ENCODE measurements around the gene NUTM1. TPM values are rescaled to one million over a fixed set of nuclear protein-coding genes. Genes with fewer than 3 reads are reported as not detected.
"Not testable (repeated sequence)": the region's sequence is repeated elsewhere in the genome, so short reads cannot be mapped to it uniquely, and the experiment has no call there.

Gene NUTM1
- total RNA-seq, 1 donor from 2014 or later, result not detected

- POLR2A ChIA-PET, result no interaction called here
- no peaks in the 10 kb centered on the region for H3K4me1 Mint-ChIP-seq
- no peaks in the 10 kb centered on the region for H3K9me3 Mint-ChIP-seq
- TF ChIP-seq, protein P1, sequence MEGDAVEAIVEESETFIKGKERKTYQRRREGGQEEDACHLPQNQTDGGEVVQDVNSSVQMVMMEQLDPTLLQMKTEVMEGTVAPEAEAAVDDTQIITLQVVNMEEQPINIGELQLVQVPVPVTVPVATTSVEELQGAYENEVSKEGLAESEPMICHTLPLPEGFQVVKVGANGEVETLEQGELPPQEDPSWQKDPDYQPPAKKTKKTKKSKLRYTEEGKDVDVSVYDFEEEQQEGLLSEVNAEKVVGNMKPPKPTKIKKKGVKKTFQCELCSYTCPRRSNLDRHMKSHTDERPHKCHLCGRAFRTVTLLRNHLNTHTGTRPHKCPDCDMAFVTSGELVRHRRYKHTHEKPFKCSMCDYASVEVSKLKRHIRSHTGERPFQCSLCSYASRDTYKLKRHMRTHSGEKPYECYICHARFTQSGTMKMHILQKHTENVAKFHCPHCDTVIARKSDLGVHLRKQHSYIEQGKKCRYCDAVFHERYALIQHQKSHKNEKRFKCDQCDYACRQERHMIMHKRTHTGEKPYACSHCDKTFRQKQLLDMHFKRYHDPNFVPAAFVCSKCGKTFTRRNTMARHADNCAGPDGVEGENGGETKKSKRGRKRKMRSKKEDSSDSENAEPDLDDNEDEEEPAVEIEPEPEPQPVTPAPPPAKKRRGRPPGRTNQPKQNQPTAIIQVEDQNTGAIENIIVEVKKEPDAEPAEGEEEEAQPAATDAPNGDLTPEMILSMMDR (IDR thresholded peaks at IDR 0.05), result no peak
- intact Hi-C loops (cut with micrococcal nuclease), result no loop called here
- no peaks in the 10 kb centered on the region for H3K27me3 Mint-ChIP-seq
- H3K27ac Mint-ChIP-seq, result no peak overlapping the region
- DNase-seq (no peak), ATAC-seq (ENCODE audit: low read depth) (no peak)
- CTCF ChIA-PET, result no interaction called here
- no peak overlapping the region for H3K4me3 Mint-ChIP-seq
- H3K36me3 Mint-ChIP-seq (ENCODE audit: low read depth), result no peaks in the 10 kb centered on the region
These were observed 6.7 kb downstream of the NUTM1 start for GRCh38 chr15:34349769-34350168.

DNA sequence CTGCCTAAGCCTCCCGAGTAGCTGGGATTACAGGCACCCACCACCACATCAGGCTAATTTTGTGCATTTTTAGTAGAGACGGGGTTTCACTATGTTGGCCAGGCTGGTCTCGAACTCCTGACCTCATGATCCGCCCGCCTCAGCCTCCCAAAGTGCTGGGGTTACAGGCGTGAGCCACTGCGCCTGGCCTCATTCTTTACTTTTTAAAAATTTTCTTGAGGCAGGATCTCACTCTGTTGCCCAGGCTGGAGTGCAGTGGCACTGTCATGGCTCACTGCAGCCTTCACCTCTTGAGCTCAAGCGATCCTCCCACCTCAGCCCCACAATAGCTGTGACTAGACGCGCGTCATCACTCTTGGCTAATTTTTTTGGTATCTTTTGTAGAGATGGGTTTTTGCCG, 9.9 kb downstream of the NUTM1 start:
- POLR2A ChIA-PET; H3K27me3 Mint-ChIP-seq; H3K27ac Mint-ChIP-seq; DNase-seq; H3K9me3 Mint-ChIP-seq; ATAC-seq (ENCODE audit: low read depth); H3K4me3 Mint-ChIP-seq; CTCF ChIA-PET; intact Hi-C loops (cut with micrococcal nuclease); H3K4me1 Mint-ChIP-seq: not testable (repeated sequence)
- H3K36me3 Mint-ChIP-seq (ENCODE audit: low read depth), result peaks cover 22% of the 10 kb centered on the region

GRCh38 chr15:34353627-34354026, 10.5 kb downstream of the NUTM1 start:
- Mint-ChIP-seq H3K27me3 (no peaks in the 10 kb centered on the region), H3K4me3 (no peak overlapping the region), H3K4me1 (no peaks in the 10 kb centered on the region), H3K36me3 (ENCODE audit: low read depth) (peaks cover 26% of the 10 kb centered on the region), H3K9me3 (no peaks in the 10 kb centered on the region), H3K27ac (no peak overlapping the region)
- ChIA-PET POLR2A (no interaction called here), CTCF (no interaction called here)
- intact Hi-C loops (cut with micrococcal nuclease), result no loop called here
- TF ChIP-seq, protein P1 (IDR thresholded peaks at IDR 0.05), result no peak
- ATAC-seq (ENCODE audit: low read depth) (no peak), DNase-seq (no peak)

GRCh38 chr15:34354286-34354685, 11.2 kb downstream of the NUTM1 start:
- no peak overlapping the region for H3K27ac Mint-ChIP-seq
- POLR2A ChIA-PET, result no interaction called here

DNA sequence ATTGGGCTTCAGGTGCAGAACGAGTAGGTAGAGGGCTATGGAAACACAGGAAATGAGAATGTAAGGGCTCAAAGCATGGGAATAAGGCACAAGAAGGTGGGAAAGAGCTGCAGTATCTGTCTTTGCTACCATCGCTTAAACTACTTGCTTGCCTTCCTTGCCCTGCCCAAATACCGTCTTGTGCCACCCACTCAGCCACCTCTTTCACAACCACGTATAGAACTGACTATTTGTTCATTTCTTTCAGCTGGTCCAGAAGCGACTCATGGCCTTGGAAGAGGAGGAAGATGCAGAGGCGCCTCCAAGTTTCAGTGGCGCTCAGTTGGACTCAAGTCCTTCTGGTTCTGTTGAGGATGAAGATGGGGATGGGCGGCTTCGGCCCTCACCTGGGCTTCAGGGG, 12.1 kb downstream of the NUTM1 start:
- ATAC-seq (ENCODE audit: low read depth) (no peak), DNase-seq (no peak)
- no peaks in the 10 kb centered on the region for H3K9me3 Mint-ChIP-seq
- intact Hi-C loops (cut with micrococcal nuclease), result no loop called here
- no peaks in the 10 kb centered on the region for H3K27me3 Mint-ChIP-seq
- CTCF ChIA-PET, result no interaction called here
- POLR2A ChIA-PET, result interaction anchor here (1.2 kb wide), 1 partner anchor 11 kb away, joined by 5 read pairs; no protein-coding TSS in a partner anchor
- H3K4me3 Mint-ChIP-seq, result no peak overlapping the region
- peaks cover 38% of the 10 kb centered on the region for H3K36me3 Mint-ChIP-seq (ENCODE audit: low read depth)
- no peaks in the 10 kb centered on the region for H3K4me1 Mint-ChIP-seq
- TF ChIP-seq, protein P1 (IDR thresholded peaks at IDR 0.05), result no peak
- no peak overlapping the region for H3K27ac Mint-ChIP-seq

More at GRCh38 chr15:34354286-34354685, 11.2 kb downstream of the NUTM1 start:
- CTCF ChIA-PET, result no interaction called here
- ATAC-seq (ENCODE audit: low read depth), result no peak
- Mint-ChIP-seq H3K27me3 (no peaks in the 10 kb centered on the region), H3K9me3 (no peaks in the 10 kb centered on the region), H3K4me1 (no peaks in the 10 kb centered on the region), H3K4me3 (no peak overlapping the region), H3K36me3 (ENCODE audit: low read depth) (peaks cover 31% of the 10 kb centered on the region)
- DNase-seq, result no peak
- intact Hi-C loops (cut with micrococcal nuclease), result no loop called here
- TF ChIP-seq, protein P1 (IDR thresholded peaks at IDR 0.05), result no peak

DNA sequence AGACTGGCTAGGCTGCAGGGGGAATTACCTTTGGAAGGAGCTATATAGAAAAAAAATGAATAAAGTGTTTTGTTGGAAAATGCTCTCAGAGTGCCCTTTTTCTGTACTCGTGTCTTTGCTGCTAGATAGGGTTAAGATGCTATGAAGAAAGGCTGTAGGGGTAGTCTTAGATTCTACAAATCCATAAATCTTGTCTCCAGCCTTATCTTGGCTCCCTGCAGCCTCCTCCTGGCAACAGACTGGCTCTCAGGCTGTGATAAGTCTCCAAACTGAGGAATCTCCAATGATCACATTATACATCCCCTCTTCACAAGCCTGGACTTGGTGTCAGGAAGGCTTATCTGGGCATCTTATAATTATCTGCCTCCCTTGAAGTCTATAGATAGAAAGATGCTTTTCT, 14.5 kb downstream of the NUTM1 start:
- Mint-ChIP-seq H3K27ac (no peak overlapping the region), H3K36me3 (ENCODE audit: low read depth) (peaks cover 51% of the 10 kb centered on the region)

More for the DNA sequence above, 14.5 kb downstream of the NUTM1 start:
- intact Hi-C loops (cut with micrococcal nuclease), result no loop called here
- POLR2A ChIA-PET, result interaction anchor here (0.6 to 0.7 kb wide), 2 partner anchors 11 to 14 kb away, joined by 3 to 7 read pairs; partner anchors contain the start of gene NUTM1
- H3K4me1 Mint-ChIP-seq, result no peaks in the 10 kb centered on the region
- ATAC-seq (ENCODE audit: low read depth) (no peak), DNase-seq (no peak)
- H3K9me3 Mint-ChIP-seq, result no peaks in the 10 kb centered on the region
- H3K4me3 Mint-ChIP-seq, result no peak overlapping the region
- H3K27me3 Mint-ChIP-seq, result no peaks in the 10 kb centered on the region
- TF ChIP-seq, protein P1 (IDR thresholded peaks at IDR 0.05), result no peak
- CTCF ChIA-PET, result no interaction called here

Data from activated B cell treated with CpG ODN at 0.5 μM for 24 hours (primary cell).